Fibroblast of skin of scalp (primary cell): ENCODE data around the gene ATP6V1F. TPM values are rescaled to one million over a fixed set of nuclear protein-coding genes. Genes with fewer than 3 reads are reported as not detected.

ENCODE experiments used
- DNase-seq: peaks from one replicate; pipeline ENCODE4 v3.0.0-alpha.2; 2013
- polyA plus RNA-seq, 2 experiments: library from polyadenylated mRNA; unstranded; fragments of 120-200 nt; gene quantifications; one replicate each; pipeline ENCODE4 v1.2.1, GENCODE V29; 2013; ENCODE audit not compliant: insufficient read length in 2 of 2

Gene ATP6V1F
- 109 TPM for polyA plus RNA-seq (2013, experiment 1 of 2; ENCODE audit: insufficient read length)
- 103 TPM for polyA plus RNA-seq (2013, experiment 2 of 2; ENCODE audit: insufficient read length)

- peak; percentile 97 for DNase-seq
These were observed at the start of gene ATP6V1F for GRCh38 chr7:128862571-128863432. Gene ATP6V1F, plus strand, starts transcription at chr7:128862856. Its CDS starts 49 bp downstream, at chr7:128862905.

- no peak for DNase-seq
These were observed 48.2 kb upstream of the ATP6V1F start for GRCh38 chr7:128814499-128814898.

- no peak for DNase-seq
These were observed 47.2 kb upstream of the ATP6V1F start for GRCh38 chr7:128815289-128815942.

- no peak for DNase-seq
These were observed 44.0 kb upstream of the ATP6V1F start for GRCh38 chr7:128818694-128819093.

GRCh38 chr7:128821724-128822123 lies 40.9 kb upstream of the ATP6V1F start:
- DNase-seq = no peak

GRCh38 chr7:128826512-128826911 lies 36.1 kb upstream of the ATP6V1F start:
- no peak for DNase-seq

GRCh38 chr7:128826916-128827247 lies 35.8 kb upstream of the ATP6V1F start:
- no peak for DNase-seq

- DNase-seq = peak; percentile 88
These were observed 35.3 kb upstream of the ATP6V1F start for GRCh38 chr7:128827248-128827958.

- DNase-seq = peak; percentile 84
These were observed 34.5 kb upstream of the ATP6V1F start for GRCh38 chr7:128827971-128828711.

GRCh38 chr7:128829391-128830166 lies 33.1 kb upstream of the ATP6V1F start:
- DNase-seq = peak; percentile 81

GRCh38 chr7:128830231-128831177 lies 32.2 kb upstream of the ATP6V1F start, which contains the start of gene FLNC:
Gene FLNC, plus strand, starts transcription at chr7:128830406. Its CDS starts 232 bp downstream, at chr7:128830638.
- peak; percentile 83 for DNase-seq

- DNase-seq = peak; percentile 80
These were observed 31.3 kb upstream of the ATP6V1F start for GRCh38 chr7:128831178-128831993.

GRCh38 chr7:128831994-128832879 lies 30.4 kb upstream of the ATP6V1F start:
- peak; percentile 70 for DNase-seq

GRCh38 chr7:128832880-128833147 lies 29.8 kb upstream of the ATP6V1F start:
- no peak for DNase-seq

- DNase-seq = peak; percentile 89
These were observed 29.3 kb upstream of the ATP6V1F start for GRCh38 chr7:128833148-128833945.

GRCh38 chr7:128833946-128834325 lies 28.7 kb upstream of the ATP6V1F start:
- no peak for DNase-seq

GRCh38 chr7:128835231-128835751 lies 27.4 kb upstream of the ATP6V1F start:
- DNase-seq = no peak
